Measurements from ENCODE around the gene MYO19.
"Not testable (repeated sequence)": the region's sequence is repeated elsewhere in the genome, so short reads cannot be mapped to it uniquely, and the experiment has no call there.

The MYO19 gene

DNA sequence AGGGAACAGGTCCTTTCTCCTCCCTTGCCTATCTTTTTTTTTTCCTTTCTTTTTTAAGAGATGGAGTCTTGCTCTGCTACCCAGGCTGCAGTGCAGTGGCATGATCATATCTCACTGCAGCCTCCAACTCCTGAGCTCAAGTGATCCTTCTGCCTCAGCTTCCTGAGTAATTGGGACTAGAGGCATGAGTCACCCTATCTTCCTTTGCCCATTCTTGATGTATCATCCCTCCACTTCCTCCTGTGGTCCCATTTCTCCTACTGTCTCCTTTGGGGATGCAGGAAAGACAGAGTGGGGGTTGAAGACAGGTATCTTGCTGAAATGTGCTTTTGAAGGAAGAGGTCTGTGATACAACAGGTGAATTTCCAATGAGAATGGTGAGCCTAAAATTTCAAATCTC lies 5.5 kb downstream of the MYO19 start:
- no peak for DNase-seq (ENCODE audit: low read depth in 2 of 2)

DNA sequence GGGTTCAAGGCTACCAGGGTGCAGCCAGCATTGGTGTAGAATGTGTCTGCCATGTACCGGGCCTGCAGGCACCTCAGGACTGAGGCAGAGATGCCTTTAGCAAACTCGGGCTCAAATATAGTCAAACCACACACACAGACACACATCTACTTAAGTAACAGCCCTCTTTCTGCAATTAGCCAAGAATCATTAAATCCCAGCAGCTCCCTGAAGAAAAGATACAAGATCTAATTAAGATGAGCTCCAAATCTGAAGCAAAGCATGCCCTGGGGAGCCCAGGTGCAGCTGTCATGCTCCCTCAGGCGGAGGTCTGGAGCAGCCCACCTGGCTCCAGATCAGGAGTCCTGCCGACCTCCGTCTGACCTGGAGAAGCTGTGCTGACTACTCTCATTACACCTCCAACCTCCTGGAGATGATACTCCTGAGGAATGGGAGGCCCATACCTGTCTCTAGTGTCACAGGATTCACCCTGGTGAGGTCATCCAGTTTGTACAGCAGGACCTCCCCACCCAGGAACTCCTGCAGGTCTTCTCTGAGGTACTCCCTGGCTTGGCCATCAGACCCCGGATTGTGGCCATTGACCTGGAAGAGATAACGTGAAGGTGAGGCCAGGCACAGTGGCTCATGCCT lies 6.9 kb downstream of the MYO19 start:
- no peak for DNase-seq (ENCODE audit: low read depth in 2 of 2)

DNA sequence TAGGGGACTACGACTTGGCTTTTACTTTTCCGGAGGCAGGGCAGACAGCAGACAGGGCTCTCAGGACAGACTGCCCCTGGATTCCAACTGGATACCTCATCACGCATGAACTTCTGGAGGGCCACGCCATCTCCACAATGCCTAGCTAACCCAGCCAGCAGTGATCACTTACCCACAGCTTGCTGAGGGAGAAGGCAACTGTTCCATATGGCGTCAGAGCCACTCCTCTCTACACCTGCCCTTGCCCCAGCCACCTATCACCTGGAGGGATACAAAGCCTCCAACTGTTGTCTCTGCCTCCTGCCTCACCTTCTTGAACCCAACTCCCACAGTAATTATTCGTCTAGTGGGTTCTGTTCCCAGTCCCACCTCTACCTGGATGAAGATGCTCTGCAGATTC lies 8.8 kb downstream of the MYO19 start:
- DNase-seq (ENCODE audit: low read depth in 2 of 2), result no peak

GRCh38 chr17:36525113-36525512 lies 9.6 kb downstream of the MYO19 start:
- DNase-seq (ENCODE audit: low read depth in 2 of 2), result no peak

DNA sequence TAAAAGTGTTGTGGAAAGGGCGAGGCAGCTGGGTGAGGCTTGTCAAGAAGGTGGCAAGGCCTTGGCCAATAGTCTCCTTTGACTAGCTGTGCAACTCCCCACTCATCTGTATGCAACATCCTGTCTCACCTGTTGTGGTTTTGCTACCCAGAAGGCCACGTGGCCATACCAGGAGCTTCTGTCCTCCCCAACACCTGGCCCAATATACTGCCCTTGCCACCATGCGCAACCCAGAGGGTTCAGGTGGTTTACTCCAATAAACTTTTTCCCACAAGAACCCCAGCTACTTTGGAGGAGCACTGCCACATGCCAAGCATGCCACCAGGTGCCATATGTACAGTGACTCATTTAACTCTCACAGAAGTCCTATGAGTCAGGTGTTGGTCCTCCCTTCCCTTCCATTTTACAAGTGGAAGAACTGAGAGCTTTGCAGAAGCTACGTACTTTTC lies 10.2 kb downstream of the MYO19 start:
- DNase-seq (ENCODE audit: low read depth in 2 of 2), result no peak

GRCh38 chr17:36523113-36523512 lies 11.6 kb downstream of the MYO19 start:
- DNase-seq (ENCODE audit: low read depth in 2 of 2), result no peak

DNA sequence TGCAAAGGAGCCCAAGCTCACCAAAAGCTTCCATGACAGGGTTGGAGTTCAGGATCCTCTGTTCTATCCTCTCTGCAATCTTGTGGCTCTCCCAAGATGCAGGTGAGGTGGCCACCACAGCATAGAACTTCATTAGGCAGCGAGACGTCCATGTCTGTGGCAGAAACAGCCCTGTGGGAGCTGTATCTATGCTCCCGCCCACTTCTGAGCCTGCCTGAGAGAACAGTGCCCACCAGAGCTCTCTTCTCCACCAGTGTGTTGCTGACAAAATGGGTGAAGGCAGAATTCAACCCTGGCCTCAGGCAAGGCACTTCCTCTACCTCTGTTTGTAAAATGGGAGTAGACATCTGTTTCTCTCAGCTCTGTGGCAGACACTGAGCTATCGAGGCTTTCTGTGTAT lies 18.8 kb downstream of the MYO19 start:
- DNase-seq (ENCODE audit: low read depth in 2 of 2), result no peak

GRCh38 chr17:36514856-36515255 lies 19.8 kb downstream of the MYO19 start:
- no peak for DNase-seq (ENCODE audit: low read depth in 2 of 2)

DNA sequence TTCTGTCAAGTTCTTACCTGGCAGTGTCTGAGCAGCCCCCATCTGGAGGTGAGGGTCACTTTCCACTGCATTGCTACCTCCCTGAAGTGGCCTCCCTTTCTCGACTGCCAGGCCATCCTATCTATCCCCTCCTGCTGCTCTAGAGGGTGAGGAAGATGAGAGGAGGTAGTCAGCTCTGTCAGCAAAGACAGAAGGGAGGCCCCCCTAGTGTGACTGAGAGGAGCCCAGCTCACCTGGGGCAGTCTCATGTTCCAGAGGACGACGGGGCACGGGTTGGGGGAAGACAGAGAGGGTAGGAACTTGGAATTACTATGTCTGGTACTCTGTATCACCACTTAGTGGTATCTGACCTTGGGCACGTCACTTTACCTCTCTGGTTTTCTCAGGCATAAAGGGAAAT lies 22.0 kb downstream of the MYO19 start:
- no peak for DNase-seq (ENCODE audit: low read depth in 2 of 2)

DNA sequence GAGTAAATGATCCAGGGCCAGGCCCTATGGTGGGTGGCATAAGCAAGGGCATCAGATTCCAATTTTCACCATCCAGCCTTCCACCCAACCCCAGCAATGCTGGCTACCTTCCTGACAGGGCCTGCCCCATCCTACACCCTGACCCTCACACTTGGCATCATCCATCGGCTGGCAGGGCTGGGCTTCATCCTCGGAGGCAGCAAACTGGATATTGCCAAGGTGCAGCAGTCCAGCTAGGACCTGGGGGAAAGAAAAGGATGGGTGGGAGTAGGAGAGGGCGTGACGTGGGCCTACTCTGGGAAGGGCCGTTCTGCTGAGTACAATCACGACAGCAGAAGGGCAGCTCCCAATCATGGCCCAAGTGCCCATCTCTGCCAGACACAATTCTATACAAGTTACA lies 23.5 kb downstream of the MYO19 start:
- no peak for DNase-seq (ENCODE audit: low read depth in 2 of 2)

DNA sequence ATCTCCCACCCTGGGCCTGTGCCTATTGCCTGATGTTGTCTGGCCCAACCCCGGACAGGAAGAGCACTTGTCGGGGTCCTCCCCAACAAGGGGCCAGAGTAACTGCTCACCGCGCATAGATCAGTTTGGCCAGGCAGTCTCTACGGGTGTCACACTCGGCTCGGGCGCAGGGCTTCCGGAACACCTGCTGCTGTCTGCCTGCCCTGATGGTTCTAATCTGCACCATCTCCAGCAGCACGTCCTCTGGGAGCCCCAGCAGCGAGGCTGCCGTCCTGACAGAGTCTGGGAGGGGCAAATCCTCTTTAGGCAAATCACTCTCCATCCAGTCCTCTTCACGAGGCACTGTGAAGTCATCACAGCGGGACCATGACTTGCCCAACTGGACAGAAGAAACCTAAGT lies 24.0 kb downstream of the MYO19 start:
- DNase-seq (ENCODE audit: low read depth in 2 of 2), result no peak

DNA sequence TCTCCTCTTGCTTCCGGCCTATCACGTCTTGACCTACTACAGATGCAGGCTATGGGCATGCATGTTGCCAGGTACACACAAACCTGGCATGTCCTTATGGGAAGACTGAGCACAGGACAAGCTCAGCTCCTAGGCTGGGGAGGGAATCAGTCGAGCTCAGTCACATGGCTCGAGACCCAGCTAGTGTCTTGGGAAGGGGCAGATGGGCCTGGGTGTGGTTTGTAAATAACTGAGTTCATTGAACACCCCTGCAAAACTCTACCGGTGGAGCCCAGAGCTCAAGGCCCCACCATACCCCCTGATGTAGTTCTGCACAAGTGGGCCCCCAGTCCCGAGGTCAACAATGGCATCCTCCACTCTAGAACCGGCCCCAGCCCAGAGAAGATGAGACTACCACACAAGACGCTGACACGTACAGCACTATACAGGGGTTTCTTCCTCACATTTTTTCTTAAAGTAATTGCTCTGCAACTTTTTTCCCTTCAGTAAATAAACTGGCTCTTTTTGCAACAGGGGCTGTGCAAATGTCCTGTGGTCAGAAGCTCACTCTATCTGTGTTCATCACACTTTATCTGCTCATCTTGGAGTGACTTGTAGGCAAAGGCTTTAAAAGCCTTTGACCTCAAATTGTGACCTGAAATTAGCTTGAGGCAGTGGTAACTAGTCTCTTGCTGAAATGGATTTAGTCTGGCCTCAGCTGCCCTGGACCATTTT lies 25.2 kb downstream of the MYO19 start:
- DNase-seq (ENCODE audit: low read depth in 2 of 2), result no peak

GRCh38 chr17:36508439-36508838 lies 26.2 kb downstream of the MYO19 start:
- DNase-seq (ENCODE audit: low read depth in 2 of 2), result not testable (repeated sequence)

DNA sequence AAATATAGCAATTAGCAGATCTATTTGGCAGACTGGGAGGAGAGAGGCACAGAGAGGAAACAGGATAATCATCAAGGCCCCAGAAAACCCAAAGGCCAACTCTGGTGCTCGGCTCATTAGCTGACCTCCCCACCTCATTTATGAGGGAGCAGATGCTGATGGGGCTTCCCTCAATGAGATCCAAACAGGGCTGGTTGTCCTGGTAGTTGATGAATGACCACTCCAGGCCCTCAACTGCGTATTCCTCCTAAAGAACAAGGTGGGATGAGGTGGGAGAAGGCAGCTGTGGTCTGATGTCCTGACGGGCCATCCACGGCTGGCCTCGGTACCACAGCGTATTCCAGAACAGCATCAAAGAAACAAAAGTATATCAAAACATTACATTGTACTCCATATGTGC lies 27.4 kb downstream of the MYO19 start:
- no peak for DNase-seq (ENCODE audit: low read depth in 2 of 2)

- DNase-seq (ENCODE audit: low read depth in 2 of 2), result no peak
Observed at GRCh38 chr17:36506831-36507230, 27.8 kb downstream of the MYO19 start.

DNA sequence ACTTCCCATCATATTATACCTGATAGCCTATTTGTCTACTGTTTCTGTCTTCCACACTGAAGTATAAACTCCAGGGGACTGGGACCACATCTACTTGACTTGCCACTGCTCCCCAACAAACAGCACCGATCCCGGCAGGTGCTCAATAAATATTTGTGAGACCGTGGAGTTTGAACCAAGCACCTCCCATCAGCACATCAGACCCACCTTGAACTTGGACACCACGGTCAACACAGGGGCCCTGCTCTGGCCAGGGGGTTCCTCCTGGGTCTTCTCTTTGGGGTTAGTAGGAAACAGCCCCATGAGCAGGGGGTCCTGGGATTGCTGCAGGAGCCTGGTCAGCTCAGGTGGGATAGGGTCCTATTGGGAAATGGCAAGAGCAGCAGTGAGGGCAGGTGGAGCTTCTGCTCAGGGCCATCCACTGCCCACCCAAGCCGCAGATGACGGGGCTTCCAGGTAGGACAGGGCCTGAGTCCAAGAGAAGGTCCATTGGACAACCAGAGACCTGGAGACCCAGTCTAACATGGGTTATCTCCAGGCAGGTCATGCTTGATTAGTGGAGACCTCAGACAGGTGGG lies 28.3 kb downstream of the MYO19 start:
- DNase-seq (ENCODE audit: low read depth in 2 of 2), result no peak

DNA sequence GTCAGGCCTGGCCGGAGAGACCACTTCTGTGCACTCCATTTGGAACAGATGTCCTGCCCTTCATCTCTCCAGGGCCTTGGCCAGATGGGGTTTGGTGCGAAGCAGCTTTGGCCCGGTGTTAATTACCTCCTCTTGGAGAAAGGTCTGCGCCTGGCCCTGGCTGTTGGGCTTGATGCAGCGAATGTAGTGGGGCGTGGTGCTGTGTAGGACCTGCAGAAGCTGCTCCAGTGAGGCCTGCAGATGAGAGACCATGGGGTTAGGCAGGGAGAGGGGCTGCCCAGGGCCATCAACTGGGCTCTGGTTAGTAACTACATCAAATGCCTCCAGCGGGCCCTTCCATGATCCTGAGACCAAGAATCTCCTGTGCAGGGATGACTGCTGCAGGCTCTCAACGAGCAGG lies 29.5 kb downstream of the MYO19 start:
- no peak for DNase-seq (ENCODE audit: low read depth in 2 of 2)

DNA sequence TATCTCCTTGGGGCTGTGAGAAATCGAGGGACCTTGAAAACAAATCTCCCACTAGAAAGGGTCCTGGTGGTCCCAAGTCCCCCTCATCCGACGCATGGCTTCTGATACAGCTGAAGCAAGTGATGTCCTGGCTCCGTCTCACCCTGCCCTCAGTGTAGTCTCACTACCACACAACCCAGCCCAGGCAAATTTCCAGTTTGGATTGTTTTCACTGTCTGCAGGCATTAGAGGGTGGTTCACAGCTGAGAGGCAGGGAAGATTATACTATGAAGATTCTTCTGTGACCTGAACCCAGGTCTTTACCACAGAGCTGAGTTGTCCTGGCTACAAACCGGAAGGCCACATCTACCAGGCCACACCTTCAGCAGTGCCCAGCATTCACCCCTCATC lies 30.5 kb downstream of the MYO19 start:
- no peak for DNase-seq (ENCODE audit: low read depth in 2 of 2)

- DNase-seq (ENCODE audit: low read depth in 2 of 2), result no peak
Observed at GRCh38 chr17:36503456-36504155, 31.1 kb downstream of the MYO19 start.

DNA sequence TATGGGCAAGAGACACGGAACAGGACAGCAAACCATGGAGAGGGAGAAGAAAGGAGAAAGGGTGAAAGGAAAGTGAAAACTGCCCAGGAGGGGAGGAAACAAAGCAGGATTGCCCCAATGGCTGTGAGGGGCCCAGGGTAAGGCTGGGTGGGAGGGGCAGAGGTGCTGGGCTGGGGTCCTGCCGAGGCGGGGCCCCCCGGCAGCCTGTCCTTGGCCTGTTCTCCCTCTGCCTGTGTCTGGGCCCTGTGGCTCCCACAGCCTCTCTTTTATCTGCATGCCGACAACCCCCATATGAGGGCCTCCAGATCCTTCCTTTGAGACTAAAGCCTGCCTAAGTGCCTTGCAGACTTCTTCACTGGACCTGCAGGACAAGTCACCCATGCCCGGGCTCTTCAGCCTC lies 32.7 kb downstream of the MYO19 start:
- no peak for DNase-seq (ENCODE audit: low read depth in 2 of 2)

DNA sequence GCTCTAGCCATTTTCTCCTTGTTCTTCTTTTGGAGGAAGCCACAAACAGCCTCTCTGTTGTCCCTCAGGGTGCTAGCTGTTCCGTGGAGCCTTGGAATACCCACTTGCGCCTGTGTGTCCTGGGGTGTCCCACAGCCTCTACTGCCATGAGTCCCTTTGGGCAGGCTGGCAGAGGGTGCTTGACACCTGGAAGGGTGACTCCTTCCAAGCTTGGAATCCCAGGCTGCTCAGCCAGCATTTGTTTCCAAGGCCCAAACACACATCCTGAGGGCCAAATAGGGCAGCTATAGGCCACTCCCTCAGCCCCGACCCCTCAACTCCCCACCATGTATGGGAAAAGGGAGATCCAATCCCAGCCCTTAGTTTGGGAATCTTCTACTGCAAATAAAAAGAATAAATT lies 33.3 kb downstream of the MYO19 start:
- DNase-seq (ENCODE audit: low read depth in 2 of 2), result no peak

- no peak for DNase-seq (ENCODE audit: low read depth in 2 of 2)
Observed at GRCh38 chr17:36500745-36501225, 33.9 kb downstream of the MYO19 start.
